GM18511 (cell line): ENCODE data around the gene CDH12.
"Not testable (repeated sequence)": the region's sequence is repeated elsewhere in the genome, so short reads cannot be mapped to it uniquely, and the experiment has no call there.

Source experiments
- ATAC-seq: cut with Tn5 transposase; IDR thresholded peaks from one replicate; pipeline ENCODE4 v1.9.1; 2021; ENCODE audit warnings: mild to moderate bottlenecking, moderate library complexity; ENCODE audit not compliant: unreplicated experiment

The CDH12 gene

GRCh38 chr5:22774214-22774613 lies 78.9 kb downstream of the CDH12 start:
- ATAC-seq = not testable (repeated sequence)

GRCh38 chr5:22764736-22765135 lies 88.4 kb downstream of the CDH12 start:
- no peak for ATAC-seq

- ATAC-seq = no peak
Observed at GRCh38 chr5:22757776-22758175, 95.4 kb downstream of the CDH12 start.

GRCh38 chr5:22754155-22754554 lies 99.0 kb downstream of the CDH12 start:
- ATAC-seq = no peak

- no peak for ATAC-seq
Observed at GRCh38 chr5:22751536-22751935, 101.6 kb downstream of the CDH12 start.

GRCh38 chr5:22736443-22737003 lies 116.6 kb downstream of the CDH12 start:
- ATAC-seq = no peak

GRCh38 chr5:22734907-22735306 lies 118.2 kb downstream of the CDH12 start:
- no peak for ATAC-seq

GRCh38 chr5:22728610-22729009 lies 124.5 kb downstream of the CDH12 start:
- no peak for ATAC-seq

- no peak for ATAC-seq
Observed at GRCh38 chr5:22722491-22722890, 130.7 kb downstream of the CDH12 start.

GRCh38 chr5:22722056-22722455 lies 131.1 kb downstream of the CDH12 start:
- ATAC-seq = no peak

- ATAC-seq = no peak
Observed at GRCh38 chr5:22719842-22720241, 133.3 kb downstream of the CDH12 start.

GRCh38 chr5:22710660-22711059 lies 142.5 kb downstream of the CDH12 start:
- ATAC-seq = no peak

GRCh38 chr5:22709743-22710142 lies 143.4 kb downstream of the CDH12 start:
- ATAC-seq = no peak

GRCh38 chr5:22708770-22709328 lies 144.3 kb downstream of the CDH12 start:
- ATAC-seq = no peak

GRCh38 chr5:22706901-22707300 lies 146.2 kb downstream of the CDH12 start:
- ATAC-seq = no peak

- no peak for ATAC-seq
Observed at GRCh38 chr5:22699319-22699718, 153.8 kb downstream of the CDH12 start.

- ATAC-seq = no peak
Observed at GRCh38 chr5:22693121-22693520, 160.0 kb downstream of the CDH12 start.

- no peak for ATAC-seq
Observed at GRCh38 chr5:22683050-22683449, 170.1 kb downstream of the CDH12 start.

GRCh38 chr5:22678886-22679285 lies 174.3 kb downstream of the CDH12 start:
- ATAC-seq = no peak

GRCh38 chr5:22673131-22673530 lies 180.0 kb downstream of the CDH12 start:
- no peak for ATAC-seq

GRCh38 chr5:22669345-22669744 lies 183.8 kb downstream of the CDH12 start:
- no peak for ATAC-seq

GRCh38 chr5:22665801-22666200 lies 187.3 kb downstream of the CDH12 start:
- no peak for ATAC-seq

GRCh38 chr5:22663134-22663533 lies 190.0 kb downstream of the CDH12 start:
- ATAC-seq = no peak
